Nucleus accumbens (tissue), 56 donors: ENCODE data around the gene NUP54.

Source experiments
- DNase-seq, 56 donors: peaks; one replicate each; lab custom pipeline; 2025; lab: John Stamatoyannopoulos, UW

Gene NUP54, protein sequence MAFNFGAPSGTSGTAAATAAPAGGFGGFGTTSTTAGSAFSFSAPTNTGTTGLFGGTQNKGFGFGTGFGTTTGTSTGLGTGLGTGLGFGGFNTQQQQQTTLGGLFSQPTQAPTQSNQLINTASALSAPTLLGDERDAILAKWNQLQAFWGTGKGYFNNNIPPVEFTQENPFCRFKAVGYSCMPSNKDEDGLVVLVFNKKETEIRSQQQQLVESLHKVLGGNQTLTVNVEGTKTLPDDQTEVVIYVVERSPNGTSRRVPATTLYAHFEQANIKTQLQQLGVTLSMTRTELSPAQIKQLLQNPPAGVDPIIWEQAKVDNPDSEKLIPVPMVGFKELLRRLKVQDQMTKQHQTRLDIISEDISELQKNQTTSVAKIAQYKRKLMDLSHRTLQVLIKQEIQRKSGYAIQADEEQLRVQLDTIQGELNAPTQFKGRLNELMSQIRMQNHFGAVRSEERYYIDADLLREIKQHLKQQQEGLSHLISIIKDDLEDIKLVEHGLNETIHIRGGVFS

DNA sequence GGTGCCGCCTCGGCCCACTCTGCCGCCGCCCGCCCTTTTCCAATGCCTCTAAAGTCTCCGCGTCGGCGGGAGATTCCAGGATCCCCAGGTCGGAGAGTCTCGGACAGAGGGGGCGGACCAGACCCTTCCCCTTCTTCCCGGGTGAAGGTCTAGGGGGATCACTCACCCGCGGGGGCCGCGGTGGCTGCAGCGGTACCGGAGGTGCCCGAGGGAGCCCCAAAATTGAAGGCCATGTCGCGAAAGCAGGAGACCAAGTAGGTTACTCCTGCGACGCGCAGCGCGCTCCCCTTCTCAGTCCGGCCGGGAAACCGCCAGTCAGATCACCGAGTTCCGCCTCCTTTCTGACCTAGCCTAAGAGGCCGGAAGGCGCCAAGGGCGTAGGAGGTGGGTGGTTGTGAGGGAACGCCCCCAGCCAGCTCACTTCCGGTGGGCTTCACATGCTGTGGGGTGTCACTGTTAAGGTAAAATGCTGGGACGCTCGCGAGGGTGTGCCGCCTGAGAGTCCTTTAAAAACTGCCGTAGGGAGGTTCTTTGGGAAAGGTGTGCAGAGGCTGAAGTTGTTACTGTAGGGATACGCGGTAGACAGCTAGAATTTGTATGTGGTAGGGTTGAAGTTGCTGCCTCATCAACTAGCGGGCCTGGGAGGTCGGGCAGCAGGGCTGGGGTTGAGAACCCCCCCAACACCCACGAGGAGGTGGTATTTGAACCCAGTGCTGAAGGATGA, at the start of gene NUP54:
Gene NUP54 (minus strand): TSS at position 256 of the 724 bp plus-strand sequence. CDS start 23 bp downstream, at position 233.
- peak; percentile 33 to 97 (median 90) for DNase-seq

DNA sequence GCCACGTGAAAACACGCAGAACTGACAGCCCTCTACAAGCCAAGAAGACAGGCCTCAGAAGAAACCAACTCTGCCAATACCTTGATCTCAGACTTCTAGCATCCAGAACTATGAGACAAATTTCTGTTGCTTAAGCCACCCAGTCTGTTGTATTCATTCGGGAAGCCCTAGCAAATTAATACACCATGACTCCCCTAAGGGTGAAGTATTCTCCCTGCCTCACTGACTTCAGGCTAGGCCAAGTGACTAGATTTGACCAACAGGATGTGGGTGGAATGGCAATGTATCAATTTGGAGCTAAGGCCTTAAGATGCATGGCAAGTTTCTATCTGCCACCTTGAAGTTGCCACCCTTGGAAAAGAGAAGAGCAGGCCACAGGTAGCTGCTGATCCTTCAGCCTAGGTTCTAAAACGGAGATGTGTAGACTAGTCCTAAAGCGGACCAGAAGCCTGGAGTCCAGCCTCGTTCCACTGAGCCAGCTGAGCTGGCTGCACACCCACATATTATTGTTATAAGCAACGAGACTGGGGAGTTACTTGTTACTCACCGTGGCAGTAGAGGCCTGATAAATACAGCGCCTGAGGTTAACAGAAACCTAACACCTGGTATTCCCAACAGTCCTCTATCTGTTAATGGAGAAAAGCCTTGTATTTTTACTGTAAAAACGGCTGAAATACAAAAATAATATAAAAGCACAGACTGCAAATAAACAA, 49.0 kb upstream of the NUP54 start:
- peak in 1 of 56 donors; percentile 22 for DNase-seq

DNA sequence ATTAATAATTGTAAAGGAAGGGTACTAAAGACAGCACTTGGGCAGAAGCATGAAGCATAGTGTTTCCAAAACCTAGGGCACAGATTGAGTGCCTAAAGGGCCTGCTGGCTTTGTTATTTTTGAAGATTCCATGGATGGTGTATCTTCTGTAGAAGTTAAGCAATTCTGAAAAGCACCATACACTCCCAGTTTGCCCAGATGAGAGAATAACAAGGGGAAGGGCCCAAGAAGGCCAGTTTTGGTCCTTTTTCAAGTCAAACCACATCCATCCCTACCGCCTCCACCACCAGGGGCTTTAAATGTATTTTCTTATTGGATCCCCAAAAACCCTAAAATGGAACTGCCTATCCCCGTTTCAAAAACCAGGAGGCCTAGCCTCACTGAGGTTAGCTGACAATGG, 48.2 kb upstream of the NUP54 start:
- no peak for DNase-seq

DNA sequence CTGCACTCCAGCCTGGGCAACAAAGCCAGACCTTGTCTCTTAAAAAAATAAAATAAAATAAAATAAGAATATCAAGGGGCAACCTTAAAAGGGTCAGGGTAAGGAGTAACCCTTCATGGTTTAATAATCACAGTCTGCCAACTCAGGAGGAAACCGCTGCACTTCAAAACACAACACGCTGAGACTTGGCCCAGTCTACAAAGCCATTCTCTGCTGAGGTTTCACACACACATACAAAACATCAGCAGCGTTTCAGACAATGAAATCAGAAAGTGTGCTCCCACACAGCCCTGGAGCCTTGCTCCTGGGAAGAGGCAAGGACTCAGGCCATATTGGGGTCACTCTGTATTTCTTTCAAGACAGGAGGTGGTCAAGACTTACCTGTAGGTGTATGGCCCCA, 47.1 kb upstream of the NUP54 start:
- no peak for DNase-seq

DNA sequence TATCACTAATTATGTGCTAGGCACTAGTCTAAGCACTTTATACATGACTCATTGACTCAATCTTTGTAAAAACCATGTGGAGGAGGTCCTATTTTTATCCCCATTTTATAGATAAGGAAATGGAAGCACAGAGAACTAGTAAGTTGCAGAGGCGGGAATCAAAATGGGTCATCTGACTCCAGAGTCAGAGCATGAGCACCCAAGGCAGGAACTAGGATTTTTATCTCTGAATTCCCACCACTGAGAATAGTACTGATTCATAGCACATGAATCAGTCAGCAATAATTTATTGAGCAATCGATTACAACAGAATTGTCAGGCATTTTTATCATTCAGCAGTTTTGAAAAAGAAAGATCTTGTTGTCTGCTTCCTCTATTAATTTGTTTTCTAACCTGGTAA, 46.1 kb upstream of the NUP54 start:
- peak in 16 of 56 donors; percentile 4 to 53 (median 21) for DNase-seq

DNA sequence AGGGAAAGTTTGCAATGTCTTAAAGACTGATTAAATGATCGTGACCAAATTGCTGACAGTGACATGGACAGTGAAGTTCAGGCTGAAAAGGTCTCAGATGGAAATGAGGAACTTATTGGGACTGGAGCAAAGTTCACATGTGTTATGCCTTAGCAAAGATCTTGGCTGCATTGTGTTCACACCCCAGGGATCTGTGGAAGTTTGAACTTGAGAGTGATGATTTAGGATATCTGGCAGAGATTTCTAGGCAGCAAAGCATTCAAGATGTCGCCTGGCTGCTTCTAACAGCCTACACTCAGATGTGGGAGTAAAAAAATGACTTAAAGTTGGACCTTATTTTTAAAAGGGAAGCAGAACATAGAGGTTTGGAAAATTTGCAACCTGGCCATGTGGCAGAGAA, 44.0 kb upstream of the NUP54 start:
- no peak for DNase-seq

DNA sequence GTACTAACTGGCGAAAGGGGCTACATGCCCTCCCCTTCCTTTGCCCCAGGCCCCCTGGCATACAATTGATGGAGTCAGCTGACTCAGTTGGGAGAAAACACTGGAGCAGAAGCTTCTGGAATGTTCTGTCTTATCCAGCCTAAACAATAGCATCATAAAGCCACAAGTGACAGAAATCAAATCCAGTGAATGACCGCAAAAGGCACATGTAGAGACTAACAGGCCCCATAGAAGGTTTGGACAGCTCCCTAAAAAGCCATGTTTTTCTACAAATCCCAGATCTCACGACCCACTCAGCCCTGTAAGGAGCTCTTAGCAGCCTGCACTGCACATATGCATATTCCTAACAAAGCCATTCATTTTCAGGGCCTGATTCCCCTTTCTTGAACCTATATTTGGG, 40.4 kb upstream of the NUP54 start:
- peak in 3 of 56 donors; percentile 10 to 48 (median 34) for DNase-seq

DNA sequence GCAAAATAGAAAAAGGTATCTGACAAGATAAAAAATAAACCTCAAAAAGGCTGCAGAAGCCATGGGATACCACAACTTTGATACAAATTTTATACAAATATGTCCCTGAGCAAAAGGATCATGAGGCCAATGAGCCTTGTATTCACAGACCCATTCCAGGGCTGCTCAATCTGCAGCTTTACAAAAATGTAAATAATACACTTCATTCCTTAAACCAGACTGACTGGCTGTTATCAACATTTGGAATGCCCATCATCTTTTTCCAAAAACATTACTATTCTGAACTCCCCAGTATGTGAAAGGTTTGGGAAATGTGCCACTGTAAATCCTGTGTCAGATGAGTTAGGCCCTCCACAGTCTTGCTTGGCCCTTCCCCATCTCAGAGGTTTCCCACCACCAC, 40.0 kb upstream of the NUP54 start:
- DNase-seq: no peak

DNA sequence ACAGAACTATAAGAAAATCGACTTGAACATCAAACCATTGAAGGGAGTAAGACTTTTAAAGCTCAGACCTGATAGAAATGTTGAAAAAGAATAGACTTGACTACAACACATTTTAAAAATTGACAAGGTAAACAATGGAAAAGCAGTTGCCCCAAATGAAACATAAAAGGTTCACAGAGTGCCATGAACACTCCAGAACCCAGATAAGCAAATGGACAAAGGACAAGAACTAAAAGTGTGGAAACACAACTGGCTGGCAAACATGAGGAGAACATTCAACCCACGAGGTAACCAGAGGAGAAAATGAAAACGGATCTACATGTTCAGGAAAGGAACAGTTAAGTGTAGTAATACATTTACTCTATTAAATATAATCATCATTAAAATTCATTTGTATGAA, 39.0 kb upstream of the NUP54 start:
- no peak for DNase-seq

DNA sequence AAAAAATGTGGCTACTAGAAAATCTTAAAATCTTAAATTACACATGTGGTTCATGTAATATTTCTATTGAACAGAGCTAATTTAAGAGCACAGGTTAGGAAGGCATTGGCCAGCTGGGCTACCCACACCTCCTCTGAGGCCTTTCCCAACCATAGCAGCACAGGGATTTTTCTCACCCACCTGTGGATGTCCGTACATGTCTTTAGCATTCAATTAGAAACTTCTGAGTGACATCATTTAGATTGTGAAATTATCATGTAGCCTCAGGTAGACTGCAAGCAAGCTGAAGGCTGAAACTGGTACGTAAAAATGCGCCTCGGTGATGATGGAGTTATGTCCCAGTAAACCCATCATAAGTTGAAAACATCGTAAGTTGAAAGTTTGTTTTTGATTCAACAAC, 34.3 kb upstream of the NUP54 start:
- no peak for DNase-seq

DNA sequence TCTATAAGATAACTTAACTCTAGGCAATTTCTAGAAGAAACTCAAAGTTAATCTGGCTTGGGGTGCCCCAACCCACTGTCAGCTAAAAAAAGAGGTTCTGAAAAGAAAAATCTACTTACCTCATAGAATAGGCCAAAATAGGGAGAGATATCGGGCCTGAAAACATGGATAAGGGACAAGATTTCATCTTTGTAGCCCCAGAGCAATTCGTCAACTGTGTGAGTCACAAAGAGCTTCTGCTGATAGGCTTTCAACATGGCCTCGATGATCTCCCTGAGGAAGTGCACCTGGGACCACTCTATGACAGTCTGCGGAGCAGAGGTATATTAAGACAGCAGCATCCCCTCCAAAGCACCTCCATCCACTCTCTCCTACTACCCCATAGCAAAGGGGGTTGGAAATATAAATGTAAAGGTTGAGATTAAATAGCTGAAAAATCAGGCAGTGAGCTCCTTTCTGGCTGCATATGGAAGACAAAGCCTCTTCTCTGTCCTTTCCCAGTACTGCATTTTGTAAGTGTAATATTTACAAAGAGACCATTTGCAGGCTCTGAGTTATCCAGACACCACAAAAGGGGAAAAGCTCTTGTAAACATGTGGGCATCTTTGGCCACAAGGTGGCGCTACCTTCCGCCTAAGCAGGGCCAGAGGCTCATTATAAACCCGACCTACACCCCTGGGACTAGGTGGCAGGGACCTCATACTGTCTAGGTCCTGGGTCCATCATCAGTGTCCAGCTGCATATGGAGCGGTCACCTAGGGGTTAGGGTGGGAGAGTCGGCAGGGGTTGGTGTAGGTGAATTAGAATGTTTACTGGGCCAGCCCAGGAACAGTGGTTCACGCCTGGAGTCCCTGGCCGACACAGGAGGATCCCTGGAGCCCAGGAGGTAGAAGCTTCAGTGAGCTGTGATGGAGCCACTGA, 31.5 kb upstream of the NUP54 start:
- peak in 52 of 56 donors; percentile 12 to 92 (median 70) for DNase-seq

DNA sequence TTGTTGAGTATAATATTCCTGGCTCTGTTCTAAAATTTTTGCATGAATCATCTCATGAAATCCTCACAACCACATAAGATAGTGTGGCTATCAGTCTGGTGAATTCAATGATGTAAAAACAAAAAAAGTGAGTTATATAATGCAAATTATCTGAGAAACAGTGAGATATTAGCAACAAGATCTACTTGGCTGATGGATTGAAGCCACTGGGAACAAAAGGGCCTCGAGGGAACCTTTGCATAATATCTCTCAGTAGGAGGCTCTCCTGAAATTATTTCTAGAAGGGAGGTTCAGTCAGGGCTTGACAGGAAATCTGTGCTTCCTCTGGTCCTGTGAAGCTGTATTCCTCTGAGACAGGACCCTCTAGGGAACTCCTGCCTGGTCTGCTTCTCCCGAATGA, 30.1 kb upstream of the NUP54 start:
- peak in 1 of 56 donors; percentile 14 for DNase-seq

DNA sequence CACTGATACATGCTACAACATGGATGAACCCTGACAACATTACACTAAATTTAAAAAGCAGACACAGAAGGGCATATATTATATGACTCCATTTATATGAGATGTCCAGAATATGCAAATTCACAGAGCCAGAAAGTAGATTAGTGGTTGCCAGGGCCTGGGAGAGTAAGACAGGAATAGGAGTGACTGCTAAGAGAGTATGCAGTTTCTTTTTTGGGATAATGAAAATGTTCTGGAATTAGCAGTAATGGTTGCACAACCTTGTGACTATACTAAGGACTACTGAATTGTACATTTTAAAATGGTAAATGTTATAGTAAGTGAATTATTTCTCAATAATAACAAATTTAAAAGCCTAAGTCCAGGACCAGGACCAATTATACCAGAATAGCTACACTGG, 29.5 kb upstream of the NUP54 start:
- DNase-seq: no peak

DNA sequence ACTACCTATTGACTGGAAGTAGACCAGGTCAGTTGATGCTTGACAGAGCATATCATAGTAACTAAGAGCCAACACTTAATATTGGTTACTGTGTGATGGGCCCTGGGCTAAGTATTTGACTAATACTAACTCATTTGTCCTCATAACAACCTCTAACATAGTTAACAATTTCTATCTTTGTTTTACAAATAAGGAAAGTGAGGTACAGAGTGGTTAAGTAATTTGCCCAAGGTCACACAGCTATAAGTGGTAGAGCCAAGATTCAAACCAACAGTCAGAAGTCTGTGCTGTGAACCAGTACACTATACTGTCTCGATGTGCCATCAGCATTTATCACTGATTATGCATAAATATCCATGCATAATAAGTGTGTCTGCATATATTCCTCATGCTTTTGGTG, 27.1 kb upstream of the NUP54 start:
- DNase-seq: no peak

DNA sequence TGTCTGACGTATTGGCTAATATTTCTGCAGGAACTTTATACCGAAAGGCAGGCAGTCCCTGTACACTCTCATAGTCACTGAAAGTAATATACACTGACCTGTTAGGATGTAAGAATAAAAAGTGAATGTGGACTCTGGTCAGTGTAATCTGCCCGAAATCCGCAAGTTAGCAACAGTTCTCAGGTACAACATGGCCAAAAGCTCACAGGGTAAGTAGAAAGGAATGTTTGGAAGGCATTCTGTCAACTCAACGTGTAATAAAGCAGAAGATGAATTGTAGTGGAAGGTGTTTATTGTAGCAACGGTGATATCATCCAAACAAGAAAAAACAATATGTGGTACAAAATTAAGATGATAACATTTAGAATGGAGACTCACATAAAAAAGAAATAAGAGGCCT, 26.0 kb upstream of the NUP54 start:
- no peak for DNase-seq

DNA sequence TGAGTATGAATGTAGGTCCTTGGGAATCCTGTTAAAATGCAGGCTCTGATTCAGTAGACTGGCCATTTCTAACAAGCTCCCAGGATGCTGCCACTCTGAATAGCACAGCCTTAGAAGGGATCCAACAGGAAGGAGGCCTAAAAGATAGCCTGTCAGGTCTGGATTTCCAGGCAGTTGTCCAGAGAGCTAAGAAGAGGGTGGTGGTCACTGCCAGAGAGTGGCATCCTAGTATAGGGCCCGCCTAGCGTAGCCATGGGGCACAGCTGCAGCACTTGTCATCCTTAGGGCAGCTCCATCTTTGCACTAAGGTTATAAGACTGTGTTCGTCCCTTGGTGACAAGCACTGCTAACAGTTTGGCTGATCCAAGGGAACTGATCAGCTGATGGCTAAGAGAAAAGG, 20.5 kb upstream of the NUP54 start:
- no peak for DNase-seq

DNA sequence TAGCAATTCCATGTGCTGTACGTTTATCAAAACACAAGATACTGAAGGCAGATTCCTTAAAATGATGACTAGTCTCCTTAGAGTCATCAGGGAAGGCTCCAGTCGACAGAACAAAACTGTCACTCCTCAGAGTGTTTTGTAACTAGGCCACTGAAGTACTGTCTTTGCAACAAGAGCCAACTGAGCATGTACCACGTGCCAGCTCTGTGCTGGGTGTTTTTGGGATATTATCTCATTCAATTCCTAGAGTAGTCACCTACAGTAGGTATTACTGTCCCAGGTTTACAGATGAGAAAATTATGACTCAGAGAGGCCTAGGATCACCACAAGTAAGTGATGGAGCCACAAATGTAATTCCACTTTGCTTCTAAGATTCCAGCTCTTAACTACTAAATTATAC, 18.3 kb upstream of the NUP54 start:
- DNase-seq: no peak

DNA sequence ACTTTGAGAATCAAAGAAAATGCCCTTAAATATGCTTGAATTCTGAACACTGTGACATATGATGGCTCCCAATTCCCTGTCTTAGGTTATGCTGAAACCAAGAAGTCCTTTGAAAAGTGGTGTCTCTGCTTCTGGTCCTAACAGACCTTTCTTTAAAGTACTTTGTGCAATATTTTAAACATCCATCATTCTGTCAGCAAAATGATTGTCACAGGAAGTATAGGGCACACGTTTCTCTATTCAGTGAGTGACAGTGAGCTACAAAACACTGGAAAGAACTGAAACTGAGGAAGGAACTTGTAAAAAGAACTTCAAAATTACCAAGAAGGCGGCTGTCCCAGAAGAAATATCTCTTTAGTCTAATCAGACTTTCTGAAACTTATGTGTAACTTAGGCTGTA, 12.2 kb upstream of the NUP54 start:
- DNase-seq: no peak

DNA sequence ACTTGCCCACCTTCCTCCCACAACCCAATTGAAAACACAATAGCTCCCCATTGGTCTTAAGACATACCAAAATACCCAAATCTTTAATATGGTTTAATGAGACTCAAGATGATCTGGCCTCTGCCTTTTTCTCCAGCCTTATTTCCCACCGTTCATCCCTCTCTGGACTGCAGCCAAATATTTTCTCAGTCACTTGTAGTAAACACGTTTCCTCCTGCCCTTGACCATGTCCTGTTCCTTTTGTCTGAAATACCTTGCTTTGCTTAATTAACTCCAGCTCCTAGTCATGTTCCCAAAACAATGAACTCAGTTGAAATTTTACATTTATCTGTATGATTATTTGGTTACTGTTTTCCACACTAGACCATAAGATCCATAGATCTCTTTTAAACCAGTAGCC, 8.4 kb upstream of the NUP54 start:
- peak in 1 of 56 donors; percentile 0 for DNase-seq

DNA sequence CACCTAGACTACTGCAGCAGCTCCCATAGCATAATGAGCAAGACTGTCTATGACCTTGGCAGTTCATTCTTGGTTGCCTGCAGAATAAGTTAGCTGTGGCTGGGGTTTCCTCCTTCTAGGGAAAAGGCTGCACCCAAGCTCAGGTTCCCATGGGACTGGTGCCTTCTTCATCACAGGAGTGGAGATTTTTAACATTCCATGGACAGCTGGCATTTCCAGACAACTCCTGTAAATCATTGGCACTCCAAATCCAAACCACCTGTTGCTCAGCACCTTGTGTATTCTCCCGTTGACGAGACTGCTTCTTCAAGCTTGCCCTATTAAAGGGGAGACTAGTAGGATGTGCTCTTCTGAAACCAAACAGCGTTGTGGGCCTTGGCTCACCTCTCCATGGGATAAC, 7.8 kb upstream of the NUP54 start:
- DNase-seq: no peak
